HepG2 (cell line): ENCODE results near the gene THAP2. TPM values are rescaled to one million over a fixed set of nuclear protein-coding genes. Genes with fewer than 3 reads are reported as not detected.

Experiments used
- ATAC-seq: fragments of 200-7000 bp; cut with Tn5 transposase; 3 replicates; pipeline ENCODE4 v1.9.1; 2020; ENCODE audit warnings: mild to moderate bottlenecking, moderate library complexity
- BruUV-seq: library from RNA; stranded (reverse); fragments of 400-500 nt; replicated peaks from 2 replicates; lab custom pipeline; 2021; lab: Mats Ljungman, UMichigan
- CTCF ChIA-PET: fragments of 300-600 bp; formaldehyde crosslinking; extraction: SDS; loops from one replicate; lab custom pipeline; 2021; ENCODE audit warnings: low total read pairs, inconsistent platforms, low intra/inter-chr PET ratio; lab: Yijun Ruan, JAX
- POLR2A ChIA-PET: fragments of 350-600 bp; sonication (Branson Sonifier 250); formaldehyde crosslinking; loops from one replicate; lab custom pipeline; 2020; ENCODE audit warnings: antibody characterized with exemption, inconsistent platforms; lab: Yijun Ruan, JAX
- DNase-seq: peaks from one replicate; pipeline ENCODE4 v3.0.0-alpha.2; 2015; ENCODE audit warnings: low spot score
- FAIRE-seq: peaks from 3 replicates; lab custom pipeline; 2011; peaks lifted over from hg19 to GRCh38; lab: Jason Lieb, UNC
- H2AFZ ChIP-seq: one replicate; pipeline ENCODE4 v1.6.1; 2011; ENCODE audit warnings: low read length, inconsistent platforms
- H3K27ac ChIP-seq: fragments of 300-600 bp; 3 replicates; pipeline ENCODE4 v1.8.0; 2011; ENCODE audit warnings: mixed run types, mild to moderate bottlenecking, mixed read lengths, low read length, inconsistent platforms; ENCODE audit not compliant: insufficient read depth; ENCODE audit errors: extremely low read length
- H3K27me3 ChIP-seq, 2 experiments: fragments of 200-600 bp in 1 of 2; 2 replicates in 1 of 2; 3 replicates in 1 of 2; pipeline versions ENCODE4 v1.6.0 to v1.8.0; 2011; ENCODE audit warnings: low read length in 2 of 2, mild to moderate bottlenecking in 2 of 2, moderate library complexity in 2 of 2, inconsistent platforms in 1 of 2; ENCODE audit not compliant: insufficient read depth in 2 of 2, control insufficient read depth in 1 of 2
- H3K36me3 ChIP-seq, 2 experiments: fragments of 200-600 bp in 1 of 2; replicated peaks in 1 of 2; 2 replicates in 1 of 2; 3 replicates in 1 of 2; pipeline versions ENCODE4 v1.5.1 to v1.8.0; 2011; ENCODE audit warnings: low read length in 2 of 2, inconsistent platforms in 1 of 2; ENCODE audit not compliant: insufficient read depth in 2 of 2, control insufficient read depth in 1 of 2
- H3K4me1 ChIP-seq: 2 replicates; pipeline ENCODE4 v1.5.1; 2012; ENCODE audit warnings: low read length, inconsistent platforms; ENCODE audit not compliant: insufficient read depth
- H3K4me2 ChIP-seq: 2 replicates; pipeline ENCODE4 v1.6.0; 2011; ENCODE audit warnings: low read depth, low read length, inconsistent platforms
- H3K4me3 ChIP-seq, 3 experiments: fragments of 200-600 bp in 1 of 3; sonication (generic), shearing (Covaris generic) in 1 of 3; replicated peaks in 1 of 3; 2 replicates each; pipeline ENCODE4 v1.5.1; 2011 to 2016; ENCODE audit warnings: low read length in 3 of 3, inconsistent platforms in 2 of 3, low read depth in 2 of 3, mild to moderate bottlenecking in 2 of 3, control low read depth in 1 of 3, mixed read lengths in 1 of 3; ENCODE audit not compliant: insufficient read depth in 1 of 3
- H3K79me2 ChIP-seq: one replicate; pipeline ENCODE4 v1.6.1; 2011; ENCODE audit warnings: low read length, inconsistent platforms; ENCODE audit not compliant: insufficient read depth
- H3K9ac ChIP-seq: 2 replicates; pipeline ENCODE4 v1.6.0; 2011; ENCODE audit warnings: mild to moderate bottlenecking, low read depth, low read length, inconsistent platforms; ENCODE audit not compliant: insufficient read depth
- H3K9me3 ChIP-seq: 2 replicates; pipeline ENCODE4 v1.5.1; 2012; ENCODE audit warnings: mild to moderate bottlenecking, low read length
- H4K20me1 ChIP-seq: 2 replicates; pipeline ENCODE4 v1.6.0; 2011; ENCODE audit warnings: inconsistent platforms, mild to moderate bottlenecking, low read length, moderate library complexity; ENCODE audit not compliant: insufficient read depth
- EZH2 ChIP-seq: conservative IDR thresholded peaks from 2 replicates; pipeline ENCODE4 v1.6.1; 2012; ENCODE audit warnings: mild to moderate bottlenecking, low read depth, low read length, moderate library complexity
- FOXO4 ChIP-seq: sonication (generic); formaldehyde crosslinking; conservative IDR thresholded peaks from 2 replicates; pipeline ENCODE4 v1.8.1; 2023; ENCODE audit warnings: missing genetic modification reagents
- KDM5B ChIP-seq: sonication (generic); formaldehyde crosslinking; IDR thresholded peaks from 2 replicates; pipeline ENCODE4 v1.4.0; 2020; ENCODE audit warnings: missing genetic modification reagents, mild to moderate bottlenecking, borderline replicate concordance
- KDM6A ChIP-seq: IDR thresholded peaks from 2 replicates; pipeline ENCODE4 v1.6.1; 2016; ENCODE audit warnings: low read depth
- PAF1 ChIP-seq: IDR thresholded peaks from 2 replicates; pipeline ENCODE4 v1.6.1; 2016; ENCODE audit warnings: missing genetic modification reagents, missing compliant biosample characterization
- PRMT3 ChIP-seq: sonication (generic); formaldehyde crosslinking; IDR thresholded peaks from 2 replicates; pipeline ENCODE4 v1.8.1; 2022; ENCODE audit warnings: low read depth, mild to moderate bottlenecking, moderate library complexity, missing genetic modification reagents, borderline replicate concordance
- TAF1 ChIP-seq: sonication (generic); formaldehyde crosslinking; IDR thresholded peaks from 2 replicates; pipeline ENCODE4 v1.4.0; 2020; ENCODE audit warnings: missing genetic modification reagents
- ZFYVE20 ChIP-seq: sonication (generic); formaldehyde crosslinking; IDR thresholded peaks from 2 replicates; pipeline ENCODE4 v1.8.0; 2023; ENCODE audit warnings: low read depth, mild to moderate bottlenecking, moderate library complexity, missing genetic modification reagents, borderline replicate concordance
- ZNF121 ChIP-seq: sonication (generic); formaldehyde crosslinking; IDR thresholded peaks from 2 replicates; pipeline ENCODE4 v1.5.0; 2020; ENCODE audit warnings: mild to moderate bottlenecking, missing genetic modification reagents
- ZNF235 ChIP-seq: sonication (generic); formaldehyde crosslinking; IDR thresholded peaks from 2 replicates; pipeline ENCODE4 v1.8.1; 2023; ENCODE audit warnings: mild to moderate bottlenecking, missing genetic modification reagents, borderline replicate concordance
- ZNF550 ChIP-seq: sonication (generic); formaldehyde crosslinking; IDR thresholded peaks from 2 replicates; pipeline ENCODE4 v1.4.0; 2020; ENCODE audit warnings: mild to moderate bottlenecking, missing genetic modification reagents, borderline replicate concordance
- ZNF574 ChIP-seq: sonication (generic); formaldehyde crosslinking; IDR thresholded peaks from 2 replicates; pipeline ENCODE4 v1.4.0; 2020; ENCODE audit warnings: missing genetic modification reagents
- ZSCAN9 ChIP-seq: IDR thresholded peaks from 2 replicates; pipeline ENCODE4 v1.6.1; 2016; ENCODE audit warnings: borderline replicate concordance
- WGBS: methylation state at CpG from one replicate; pipeline ENCODE4 v1.1.6; 2017; ENCODE audit warnings: low lambda C conversion rate; 5-methylcytosine and 5-hydroxymethylcytosine counted together
- in situ Hi-C: cut with HindIII; loops from 2 replicates; pipeline ENCODE4 v1.10.0; 2017; ENCODE audit warnings: low pct_unique_long_range_greater_than_20kb; ENCODE audit not compliant: extremely low pct_ligation_motif_present
- intact Hi-C: fragments of 100-400 bp; cut with micrococcal nuclease; formaldehyde crosslinking; loops from one replicate; pipeline ENCODE4 v1.10.0; 2022; ENCODE audit not compliant: unreplicated experiment
- polyA plus RNA-seq, 8 experiments: library from polyadenylated mRNA; depleted of rRNA in 3 of 8; stranded (reverse) in 7 of 8; unstranded in 1 of 8; fragments of >200 nt; fragmentation: Illumina TruSeq in 4 of 8; extraction: Trizol in 4 of 8; gene quantifications; 2 replicates each; pipeline versions ENCODE4 v1.2.1 to v1.2.3, GENCODE V29; 2011 to 2016; ENCODE audit warnings: low read depth in 4 of 8, missing spikeins in 1 of 8, mixed read lengths in 1 of 8; ENCODE audit not compliant: insufficient read depth in 1 of 8
- total RNA-seq, 5 experiments: library from RNA; depleted of rRNA; stranded (reverse); fragments of >200 nt; fragmentation: Illumina TruSeq; extraction: Trizol; gene quantifications; 2 replicates each; pipeline ENCODE4 v1.2.3, GENCODE V29; 2016; ENCODE audit warnings: low read depth in 1 of 5

Gene THAP2
- total and polyA plus RNA-seq, 2 of the 13 experiments (the other 11 are each of a cell fraction or from before 2014, with no cell fraction given), result 5.2 to 6.2 TPM

- no peak for TF ChIP-seq TAF1
- TF ChIP-seq KDM6A (CRISPR knock-in tag), result no peak
- TF ChIP-seq PAF1, result 0 out of 2 replicates have a peak, but pooled peaks have one; percentile 46
- TF ChIP-seq PRMT3, result no peak
- no peak for TF ChIP-seq EZH2
- 0 out of 2 replicates have a peak, but pooled peaks have one; percentile 8 for TF ChIP-seq ZSCAN9
- no peak for TF ChIP-seq ZFYVE20 (CRISPR knock-in tag)
- peak; percentile 79 for TF ChIP-seq ZNF121 (CRISPR knock-in tag)
- Histone ChIP-seq H3K27me3 (no peaks in the 10 kb centered on the region; a peak in 1 of 5 replicates), H3K79me2 (peaks cover 49% of the 10 kb centered on the region), H2AFZ (no peak overlapping the region), H3K4me2 (peak overlapping the region; percentile 68), H3K4me1 (peaks cover 26% of the 10 kb centered on the region), H3K9me3 (no peaks in the 10 kb centered on the region), H3K36me3 (no peaks in the 10 kb centered on the region), H4K20me1 (peaks cover 17% of the 10 kb centered on the region), H3K4me3 (no peak overlapping the region), H3K27ac (no peak overlapping the region), H3K9ac (no peak overlapping the region)
- ATAC-seq (no peak), FAIRE-seq (no peak), DNase-seq (no peak)
- CTCF ChIA-PET, result no interaction called here
- WGBS, result 95% methylated on average over 5 of the region's 5 CpGs
- POLR2A ChIA-PET, result interaction anchor here (0.7 kb wide), 1 partner anchor 18 kb away, joined by 4 read pairs; no protein-coding TSS in a partner anchor
- no TSS peak for BruUV-seq
- intact Hi-C loops, result no loop called here
- in situ Hi-C loops, result no loop called here
These were observed 2.2 kb downstream of the THAP2 start for GRCh38 chr12:71666259-71666658.

GRCh38 chr12:71671311-71671710 is 7.2 kb downstream of the THAP2 start:
- no TSS peak for BruUV-seq
- Histone ChIP-seq H3K27ac (no peak overlapping the region), H3K9me3 (no peaks in the 10 kb centered on the region), H3K4me2 (no peak overlapping the region), H3K79me2 (peaks cover 4% of the 10 kb centered on the region), H4K20me1 (no peaks in the 10 kb centered on the region), H2AFZ (no peak overlapping the region), H3K4me1 (peaks cover 19% of the 10 kb centered on the region), H3K9ac (no peak overlapping the region), H3K27me3 (no peaks in the 10 kb centered on the region), H3K36me3 (no peaks in the 10 kb centered on the region), H3K4me3 (no peak overlapping the region)
- FAIRE-seq (no peak), DNase-seq (no peak), ATAC-seq (no peak)
- intact Hi-C loops, result no loop called here
- TF ChIP-seq FOXO4, result no peak
- TF ChIP-seq KDM5B, result no peak
- no peak for TF ChIP-seq ZNF235 (CRISPR knock-in tag)
- TF ChIP-seq ZNF550, result no peak
- no peak for TF ChIP-seq ZNF574 (CRISPR knock-in tag)
- ChIA-PET CTCF (no interaction called here), POLR2A (no interaction called here)
- in situ Hi-C loops, result no loop called here
